GM21528 (cell line): ENCODE measurements around the gene RPL37A.

Experiments
- ATAC-seq: cut with Tn5 transposase; IDR thresholded peaks from one replicate; pipeline ENCODE4 v1.9.1; 2021; ENCODE audit warnings: mild to moderate bottlenecking, moderate library complexity; ENCODE audit not compliant: unreplicated experiment, low FRiP score

RPL37A gene

DNA sequence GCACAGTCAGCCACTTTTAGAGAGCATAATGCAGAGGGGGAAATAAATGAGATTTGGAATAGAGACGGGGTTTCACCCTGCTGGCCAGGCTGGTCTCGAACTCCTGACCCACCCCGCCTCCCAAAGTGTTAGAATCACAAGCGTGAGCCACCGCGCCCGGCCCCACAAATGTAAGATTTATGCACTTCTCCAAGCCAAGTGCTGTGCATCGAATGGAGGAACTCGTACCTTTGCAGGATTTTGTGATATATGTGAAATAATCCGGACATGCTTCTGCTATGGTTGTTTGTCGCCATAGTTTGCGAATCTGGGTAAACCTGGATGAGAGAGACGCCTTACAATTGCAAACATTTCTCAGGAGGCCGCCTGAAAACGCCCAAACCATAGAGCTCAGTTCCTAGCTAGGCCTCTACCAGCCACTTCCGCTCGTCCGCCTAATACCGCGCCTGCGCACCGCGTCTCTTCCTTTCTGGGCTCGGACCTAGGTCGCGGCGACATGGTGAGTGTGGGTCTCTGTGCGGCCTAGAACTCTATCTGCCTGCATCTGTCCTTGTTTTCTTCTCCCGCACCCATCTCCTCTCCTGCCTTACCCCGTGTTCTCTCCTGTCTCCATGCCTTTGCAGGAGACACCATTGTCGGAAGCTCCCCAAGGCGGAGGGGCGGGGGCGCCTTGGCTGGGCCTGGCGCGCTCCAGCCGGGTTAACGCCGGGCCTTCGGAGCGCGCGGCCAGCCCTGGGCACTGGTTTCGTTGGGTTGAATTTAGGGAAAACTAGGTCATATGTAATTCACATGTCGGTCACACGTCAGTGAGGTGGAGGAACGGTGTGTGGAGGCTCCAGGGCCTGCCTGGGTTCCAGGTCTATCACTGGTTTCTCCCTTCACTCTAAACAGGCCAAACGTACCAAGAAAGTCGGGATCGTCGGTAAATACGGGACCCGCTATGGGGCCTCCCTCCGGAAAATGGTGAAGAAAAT lies at the start of gene RPL37A:
Gene RPL37A, plus strand, starts transcription at position 466 of the 974 bp plus-strand sequence. Its CDS starts 31 bp downstream, at position 497.
- ATAC-seq, result peak; percentile 90

- ATAC-seq, result no peak
Measured at GRCh38 chr2:216450346-216450745, 48.3 kb upstream of the RPL37A start.

DNA sequence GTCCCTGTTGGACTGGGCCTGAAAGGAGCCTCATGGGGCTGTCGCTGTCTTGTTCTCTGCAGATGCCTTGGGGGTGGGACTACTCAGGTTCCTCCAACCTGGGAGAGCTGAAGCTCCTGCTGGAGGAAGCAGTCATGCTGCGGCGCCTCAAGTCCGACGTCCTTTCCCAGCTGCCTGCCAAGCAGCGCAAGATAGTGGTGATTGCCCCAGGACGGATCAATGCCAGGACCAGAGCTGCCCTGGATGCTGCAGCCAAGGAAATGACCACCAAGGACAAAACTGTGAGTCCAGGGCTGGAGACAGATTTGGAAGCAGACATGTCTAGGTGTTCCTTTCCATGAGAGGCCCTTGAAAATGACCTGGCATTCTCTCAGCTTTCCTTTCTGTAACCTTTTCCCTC lies 47.9 kb upstream of the RPL37A start:
- ATAC-seq, result no peak

- ATAC-seq, result no peak
Measured at GRCh38 chr2:216453955-216454614, 44.6 kb upstream of the RPL37A start.

- ATAC-seq, result no peak
Measured at GRCh38 chr2:216463148-216463547, 35.5 kb upstream of the RPL37A start.

GRCh38 chr2:216464104-216464720 lies 34.4 kb upstream of the RPL37A start:
- no peak for ATAC-seq

- ATAC-seq, result no peak
Measured at GRCh38 chr2:216465579-216466195, 33.0 kb upstream of the RPL37A start.

- ATAC-seq, result no peak
Measured at GRCh38 chr2:216467845-216468244, 30.8 kb upstream of the RPL37A start.

DNA sequence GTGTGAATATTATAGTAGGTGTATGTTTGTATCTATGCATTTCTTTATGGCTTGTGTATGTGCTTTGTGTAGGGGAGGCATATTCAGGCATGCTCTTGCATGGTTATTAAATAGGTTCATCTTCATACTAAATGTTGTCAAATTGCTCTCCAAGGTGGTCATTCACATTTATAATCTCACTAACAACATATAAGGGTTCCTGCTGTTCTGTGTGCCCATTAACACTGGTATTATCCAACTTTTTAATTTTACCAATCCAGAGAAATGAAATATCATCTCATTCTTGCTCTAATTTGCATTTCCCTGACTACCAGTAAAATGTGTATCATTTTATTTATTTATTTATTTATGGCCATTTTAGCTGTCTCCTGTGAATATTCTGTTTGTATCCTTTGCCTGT lies 29.0 kb upstream of the RPL37A start:
- ATAC-seq, result no peak

DNA sequence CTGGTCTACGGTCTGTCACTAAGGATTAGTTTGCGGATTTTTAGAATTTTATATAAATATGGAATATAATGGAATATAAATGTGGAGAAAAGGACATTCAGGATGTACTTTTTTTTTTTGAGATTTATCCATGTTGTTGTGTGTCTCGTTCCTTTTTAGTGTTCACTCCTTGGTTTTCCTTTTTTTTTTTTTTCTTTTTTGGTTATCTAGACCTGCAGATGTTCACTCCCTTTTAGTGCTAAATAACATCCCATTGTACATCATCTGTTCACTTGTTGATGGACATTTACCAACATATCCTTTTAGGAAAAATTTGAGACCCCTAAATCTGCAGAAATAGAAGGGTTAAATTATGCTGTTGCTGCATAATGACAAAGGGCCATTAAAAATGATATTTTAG lies 25.5 kb upstream of the RPL37A start:
- ATAC-seq, result no peak

- ATAC-seq, result peak; percentile 73
Measured at GRCh38 chr2:216474925-216475670, 23.5 kb upstream of the RPL37A start.

DNA sequence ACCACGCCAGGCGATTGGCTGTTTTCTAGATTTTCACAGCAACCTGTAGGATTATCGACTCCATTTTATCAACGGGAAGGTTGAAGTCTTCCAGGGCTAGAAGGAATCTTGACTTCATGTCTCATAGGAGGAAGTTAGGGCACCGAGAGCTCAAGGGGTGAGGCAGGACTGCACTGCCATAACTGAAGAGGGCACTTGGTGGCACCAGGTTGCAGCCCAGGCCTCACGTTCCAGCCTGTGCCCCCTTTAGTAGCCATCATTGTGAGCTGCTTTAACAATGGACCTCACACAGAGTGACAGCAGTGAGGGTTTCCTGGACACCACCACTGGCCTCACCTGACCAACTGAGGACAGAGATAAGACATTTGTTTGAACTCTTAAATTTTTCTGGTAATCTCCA lies 22.9 kb upstream of the RPL37A start:
- ATAC-seq, result no peak

- no peak for ATAC-seq
Measured at GRCh38 chr2:216477283-216478035, 21.2 kb upstream of the RPL37A start.

- ATAC-seq, result no peak
Measured at GRCh38 chr2:216478151-216478550, 20.5 kb upstream of the RPL37A start.

DNA sequence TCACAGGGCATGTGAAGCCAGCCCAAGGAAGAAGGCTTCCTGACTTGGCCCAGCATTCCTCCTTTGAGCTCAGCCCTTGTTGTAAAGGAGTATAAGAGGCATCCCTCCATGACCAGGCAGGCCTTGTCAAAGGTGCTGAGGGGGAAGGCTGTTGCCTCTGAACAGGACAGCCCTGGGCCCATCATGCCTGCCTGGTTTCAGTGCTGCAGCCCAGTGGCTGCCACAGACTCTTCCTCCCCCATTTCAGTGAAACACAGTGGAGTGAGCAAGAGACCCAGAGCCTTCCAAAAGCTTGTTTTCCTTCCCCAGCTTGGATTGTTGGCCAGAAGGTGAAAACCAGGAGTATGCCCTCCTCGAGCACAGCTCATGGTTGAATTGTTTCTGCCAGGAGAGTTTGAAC lies 19.9 kb upstream of the RPL37A start:
- ATAC-seq, result no peak

- ATAC-seq, result no peak
Measured at GRCh38 chr2:216480221-216480620, 18.4 kb upstream of the RPL37A start.

GRCh38 chr2:216482640-216483039 lies 16.0 kb upstream of the RPL37A start:
- no peak for ATAC-seq

GRCh38 chr2:216485237-216485636 lies 13.4 kb upstream of the RPL37A start:
- ATAC-seq, result no peak

- no peak for ATAC-seq
Measured at GRCh38 chr2:216485745-216486144, 12.9 kb upstream of the RPL37A start.
